ENCODE results near the gene POT1.

The POT1 gene

GRCh38 chr7:124813994-124814798 lies 115.4 kb downstream of the POT1 start:
- H3K4me1 Mint-ChIP-seq = no peaks in the 10 kb centered on the region
- H3K27me3 Mint-ChIP-seq (ENCODE audit: low read depth) = no peaks in the 10 kb centered on the region
- peaks cover 4% of the 10 kb centered on the region for H3K9me3 Mint-ChIP-seq
- no peaks in the 10 kb centered on the region for H3K36me3 Mint-ChIP-seq (ENCODE audit: low read depth)
- H3K27ac Mint-ChIP-seq = no peak overlapping the region
- no peak overlapping the region for H3K4me3 Mint-ChIP-seq
- TF ChIP-seq, protein P1, sequence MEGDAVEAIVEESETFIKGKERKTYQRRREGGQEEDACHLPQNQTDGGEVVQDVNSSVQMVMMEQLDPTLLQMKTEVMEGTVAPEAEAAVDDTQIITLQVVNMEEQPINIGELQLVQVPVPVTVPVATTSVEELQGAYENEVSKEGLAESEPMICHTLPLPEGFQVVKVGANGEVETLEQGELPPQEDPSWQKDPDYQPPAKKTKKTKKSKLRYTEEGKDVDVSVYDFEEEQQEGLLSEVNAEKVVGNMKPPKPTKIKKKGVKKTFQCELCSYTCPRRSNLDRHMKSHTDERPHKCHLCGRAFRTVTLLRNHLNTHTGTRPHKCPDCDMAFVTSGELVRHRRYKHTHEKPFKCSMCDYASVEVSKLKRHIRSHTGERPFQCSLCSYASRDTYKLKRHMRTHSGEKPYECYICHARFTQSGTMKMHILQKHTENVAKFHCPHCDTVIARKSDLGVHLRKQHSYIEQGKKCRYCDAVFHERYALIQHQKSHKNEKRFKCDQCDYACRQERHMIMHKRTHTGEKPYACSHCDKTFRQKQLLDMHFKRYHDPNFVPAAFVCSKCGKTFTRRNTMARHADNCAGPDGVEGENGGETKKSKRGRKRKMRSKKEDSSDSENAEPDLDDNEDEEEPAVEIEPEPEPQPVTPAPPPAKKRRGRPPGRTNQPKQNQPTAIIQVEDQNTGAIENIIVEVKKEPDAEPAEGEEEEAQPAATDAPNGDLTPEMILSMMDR (IDR thresholded peaks at IDR 0.05; ENCODE audit: unreplicated experiment in 3 of 3) = no peak

- Mint-ChIP-seq H3K27me3 (ENCODE audit: low read depth) (no peaks in the 10 kb centered on the region), H3K27ac (no peak overlapping the region), H3K9me3 (peaks cover 4% of the 10 kb centered on the region), H3K4me3 (no peak overlapping the region), H3K36me3 (ENCODE audit: low read depth) (no peaks in the 10 kb centered on the region), H3K4me1 (no peaks in the 10 kb centered on the region)
- TF ChIP-seq, protein P1 (IDR thresholded peaks at IDR 0.05; ENCODE audit: unreplicated experiment in 3 of 3) = no peak
These were observed 116.9 kb downstream of the POT1 start for GRCh38 chr7:124812764-124813163.

DNA sequence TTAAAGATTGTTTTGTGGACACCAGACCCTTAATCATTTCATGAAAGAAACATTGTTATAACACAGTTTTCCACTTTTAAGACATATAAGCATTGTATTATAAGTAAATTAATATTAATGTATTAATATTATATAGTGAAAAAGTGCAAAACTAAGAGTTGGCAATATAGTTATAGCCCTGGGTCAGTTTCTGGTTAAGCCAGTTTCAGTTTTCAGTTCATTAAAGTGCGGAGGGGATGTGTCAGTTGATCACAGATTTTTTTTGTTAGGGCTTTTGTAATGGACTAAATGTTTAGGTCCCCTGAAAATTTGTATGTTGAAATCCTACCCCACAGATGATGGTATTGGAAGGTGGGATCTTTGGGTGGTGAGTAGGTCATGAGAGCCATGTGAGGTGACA lies 118.3 kb downstream of the POT1 start:
- no peak overlapping the region for H3K27ac Mint-ChIP-seq
- H3K27me3 Mint-ChIP-seq (ENCODE audit: low read depth) = no peaks in the 10 kb centered on the region
- H3K36me3 Mint-ChIP-seq (ENCODE audit: low read depth) = no peaks in the 10 kb centered on the region
- no peak overlapping the region for H3K4me3 Mint-ChIP-seq
- TF ChIP-seq, protein P1 (IDR thresholded peaks at IDR 0.05; ENCODE audit: unreplicated experiment in 3 of 3) = no peak
- H3K4me1 Mint-ChIP-seq = no peaks in the 10 kb centered on the region
- no peaks in the 10 kb centered on the region for H3K9me3 Mint-ChIP-seq

DNA sequence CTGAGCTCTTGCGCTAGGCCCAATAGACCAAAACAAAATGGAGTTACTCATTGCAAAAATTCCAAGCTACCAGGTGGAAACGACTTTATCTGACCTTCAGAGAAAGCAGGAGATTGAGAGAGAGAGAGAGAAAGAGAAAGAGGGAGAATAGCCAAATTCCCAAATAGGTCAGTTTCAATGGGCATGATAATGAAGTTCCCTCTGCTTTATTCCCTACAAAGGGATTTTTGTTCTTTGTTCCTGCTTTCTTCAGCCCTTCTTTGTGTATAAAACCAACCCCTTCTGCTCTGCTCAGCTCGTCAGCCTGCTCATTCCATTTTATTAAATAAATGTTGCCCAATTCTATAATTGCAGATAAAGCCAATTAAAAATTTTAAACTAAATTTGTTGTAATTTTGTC lies 119.0 kb downstream of the POT1 start:
- Mint-ChIP-seq H3K9me3 (no peaks in the 10 kb centered on the region), H3K27ac (no peak overlapping the region), H3K27me3 (ENCODE audit: low read depth) (no peaks in the 10 kb centered on the region), H3K4me3 (no peak overlapping the region), H3K4me1 (no peaks in the 10 kb centered on the region), H3K36me3 (ENCODE audit: low read depth) (no peaks in the 10 kb centered on the region)
- TF ChIP-seq, protein P1 (IDR thresholded peaks at IDR 0.05; ENCODE audit: unreplicated experiment in 3 of 3) = no peak

- no peak overlapping the region for H3K4me3 Mint-ChIP-seq
- H3K27ac Mint-ChIP-seq = no peak overlapping the region
- H3K9me3 Mint-ChIP-seq = no peaks in the 10 kb centered on the region
- no peaks in the 10 kb centered on the region for H3K4me1 Mint-ChIP-seq
- no peaks in the 10 kb centered on the region for H3K36me3 Mint-ChIP-seq (ENCODE audit: low read depth)
- no peaks in the 10 kb centered on the region for H3K27me3 Mint-ChIP-seq (ENCODE audit: low read depth)
- TF ChIP-seq, protein P1 (IDR thresholded peaks at IDR 0.05; ENCODE audit: unreplicated experiment in 3 of 3) = no peak
These were observed 121.4 kb downstream of the POT1 start for GRCh38 chr7:124808206-124808605.

- Mint-ChIP-seq H3K4me1 (no peaks in the 10 kb centered on the region), H3K4me3 (no peak overlapping the region), H3K27me3 (ENCODE audit: low read depth) (no peaks in the 10 kb centered on the region), H3K27ac (no peak overlapping the region), H3K9me3 (peaks cover 2% of the 10 kb centered on the region), H3K36me3 (ENCODE audit: low read depth) (no peaks in the 10 kb centered on the region)
- TF ChIP-seq, protein P1 (IDR thresholded peaks at IDR 0.05; ENCODE audit: unreplicated experiment in 3 of 3) = no peak
These were observed 128.2 kb downstream of the POT1 start for GRCh38 chr7:124801330-124801895.

All from nephron (organoid).